Body of pancreas (tissue), 4 donors: ENCODE measurements around the gene IL36G.

Experiments used
- CTCF ChIP-seq, 7 experiments: fragments of 450-650 bp in 4 of 7; fragments of 200-600 bp in 3 of 7; sonication (generic) in 3 of 7; IDR thresholded peaks; one replicate each; pipeline ENCODE4 v1.5.1; 2016 to 2019; ENCODE audit warnings: antibody characterized with exemption in 7 of 7
- POLR2A ChIP-seq, 3 donors: fragments of 450-650 bp; IDR thresholded peaks; one replicate each; pipeline ENCODE4 v1.6.1; 2016; ENCODE audit warnings: antibody characterized with exemption in 3 of 3, mild to moderate bottlenecking in 2 of 3

- TF ChIP-seq CTCF (IDR thresholded peaks at IDR 0.05) (no peak), POLR2A (IDR thresholded peaks at IDR 0.05) (no peak)
Observed at GRCh38 chr2:113009622-113010021, 31.8 kb downstream of the IL36G start.
